Neural progenitor cell (in vitro differentiated cells): ENCODE data around the gene POLR1C. TPM values are rescaled to one million over a fixed set of nuclear protein-coding genes. Genes with fewer than 3 reads are reported as not detected.

Source experiments
- DNase-seq: peaks from one replicate; pipeline ENCODE4 v3.0.0-alpha.2; 2016; ENCODE audit warnings: low spot score
- H2AFZ ChIP-seq: fragments of 200-600 bp; sonication (generic); replicated peaks from 2 replicates; pipeline ENCODE4 v1.6.1; 2016; ENCODE audit warnings: antibody characterized with exemption
- H3F3A ChIP-seq: fragments of 200-600 bp; sonication (generic); 2 replicates; pipeline ENCODE4 v1.6.1; 2016; ENCODE audit warnings: antibody characterized with exemption, low read depth
- H3K27ac ChIP-seq: fragments of 200-600 bp; sonication (generic); 2 replicates; pipeline ENCODE4 v1.5.1; 2016; ENCODE audit warnings: mild to moderate bottlenecking
- H3K27me3 ChIP-seq: fragments of 200-600 bp; sonication (generic); 2 replicates; pipeline ENCODE4 v1.6.1; 2016; ENCODE audit warnings: mild to moderate bottlenecking, moderate library complexity
- H3K36me3 ChIP-seq: fragments of 200-600 bp; sonication (generic); 2 replicates; pipeline ENCODE4 v1.5.1; 2016
- H3K4me1 ChIP-seq: fragments of 200-600 bp; sonication (generic); 2 replicates; pipeline ENCODE4 v1.6.1; 2016; ENCODE audit warnings: mixed run types
- H3K4me2 ChIP-seq: fragments of 200-600 bp; sonication (generic); 2 replicates; pipeline ENCODE4 v1.6.1; 2016
- H3K4me3 ChIP-seq: fragments of 200-600 bp; sonication (generic); 2 replicates; pipeline ENCODE4 v1.5.1; 2016
- H3K79me2 ChIP-seq: fragments of 200-600 bp; sonication (generic); 2 replicates; pipeline ENCODE4 v1.6.1; 2016; ENCODE audit warnings: low read depth
- H3K9ac ChIP-seq: fragments of 200-600 bp; sonication (generic); 2 replicates; pipeline ENCODE4 v1.6.1; 2016
- H3K9me3 ChIP-seq: fragments of 200-600 bp; sonication (generic); 2 replicates; pipeline ENCODE4 v1.5.1; 2016; ENCODE audit warnings: low read depth
- H4K20me1 ChIP-seq: fragments of 200-600 bp; sonication (generic); 2 replicates; pipeline ENCODE4 v1.6.1; 2016; ENCODE audit warnings: low read depth
- H3K27ac Mint-ChIP-seq: 3 replicates; pipeline ENCODE4 v1.8.0; 2021; ENCODE audit warnings: mixed read lengths
- H3K27me3 Mint-ChIP-seq: 2 replicates; pipeline ENCODE4 v1.8.0; 2022; ENCODE audit warnings: low read depth, mild to moderate bottlenecking, inconsistent platforms, moderate library complexity, mixed read lengths; ENCODE audit not compliant: insufficient read depth
- H3K36me3 Mint-ChIP-seq: 3 replicates; pipeline ENCODE4 v1.8.0; 2021; ENCODE audit warnings: mixed read lengths
- H3K4me1 Mint-ChIP-seq: 3 replicates; pipeline ENCODE4 v1.8.0; 2021; ENCODE audit warnings: mixed read lengths
- H3K4me3 Mint-ChIP-seq: 3 replicates; pipeline ENCODE4 v1.8.0; 2021; ENCODE audit warnings: mild to moderate bottlenecking, moderate library complexity, mixed read lengths
- H3K9me3 Mint-ChIP-seq: 3 replicates; pipeline ENCODE4 v1.8.0; 2020; ENCODE audit warnings: mixed read lengths
- EZH2 ChIP-seq: fragments of 200-600 bp; sonication (generic); IDR thresholded peaks from 2 replicates; pipeline ENCODE4 v1.6.1; 2017; ENCODE audit warnings: antibody characterized with exemption, mild to moderate bottlenecking, moderate library complexity
- EZH2phosphoT487 ChIP-seq: fragments of 200-600 bp; sonication (generic); IDR thresholded peaks from 2 replicates; pipeline ENCODE4 v1.6.1; 2017; ENCODE audit warnings: antibody characterized with exemption
- small RNA-seq: library from RNA; depleted of rRNA; stranded (forward); fragments of <200 nt; gene quantifications from one replicate; pipeline ENCODE3, GENCODE V24; 2015
- total RNA-seq: library from RNA; depleted of rRNA; stranded (reverse); fragments of >200 nt; gene quantifications from 2 replicates; pipeline ENCODE4 v1.2.3, GENCODE V29; 2015; ENCODE audit warnings: low replicate concordance
- TF ChIP-seq, protein P1 (sequence below): fragments of 200-600 bp; sonication (generic); IDR thresholded peaks from 2 replicates; pipeline ENCODE4 v1.5.1; 2017; ENCODE audit warnings: antibody characterized with exemption, mild to moderate bottlenecking

The POLR1C gene
- total RNA-seq, 1 donor from 2014 or later = 24.4 TPM

DNA sequence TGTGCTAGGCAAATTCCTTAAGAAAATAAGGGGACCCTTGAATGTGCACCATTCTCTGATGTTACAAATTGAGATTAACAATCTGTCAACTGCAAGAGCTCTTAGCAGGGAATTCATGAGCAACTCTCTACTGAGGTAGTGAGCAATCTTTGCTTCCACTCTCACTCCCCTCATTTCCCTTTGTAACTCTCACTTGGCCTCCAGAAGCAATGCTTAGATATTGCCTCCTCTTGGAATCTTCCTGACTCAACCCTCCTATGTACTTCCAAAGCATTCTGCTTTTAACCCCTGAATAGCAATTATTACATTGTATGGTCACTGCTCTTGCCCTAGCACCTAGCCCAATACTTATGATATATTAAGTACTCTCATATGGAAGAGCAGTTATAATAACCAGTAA lies 42.4 kb downstream of the POLR1C start:
- Histone ChIP-seq H3K4me1 (no peaks in the 10 kb centered on the region), H3K79me2 (no peaks in the 10 kb centered on the region), H3K27ac (no peak overlapping the region), H2AFZ (no peak overlapping the region), H3K4me3 (no peak overlapping the region), H4K20me1 (no peaks in the 10 kb centered on the region), H3K9me3 (no peaks in the 10 kb centered on the region), H3K9ac (no peak overlapping the region), H3F3A (no peaks in the 10 kb centered on the region), H3K36me3 (peaks cover 37% of the 10 kb centered on the region), H3K27me3 (no peaks in the 10 kb centered on the region), H3K4me2 (no peak overlapping the region)
- H3K4me3 Mint-ChIP-seq = no peak overlapping the region
- H3K4me1 Mint-ChIP-seq = no peaks in the 10 kb centered on the region
- H3K36me3 Mint-ChIP-seq = peaks cover 18% of the 10 kb centered on the region
- H3K27ac Mint-ChIP-seq = no peak overlapping the region
- DNase-seq = no peak
- H3K9me3 Mint-ChIP-seq = no peaks in the 10 kb centered on the region
- H3K27me3 Mint-ChIP-seq = no peaks in the 10 kb centered on the region
- TF ChIP-seq EZH2phosphoT487 = no peak
- TF ChIP-seq EZH2 = no peak
- TF ChIP-seq, protein P1, sequence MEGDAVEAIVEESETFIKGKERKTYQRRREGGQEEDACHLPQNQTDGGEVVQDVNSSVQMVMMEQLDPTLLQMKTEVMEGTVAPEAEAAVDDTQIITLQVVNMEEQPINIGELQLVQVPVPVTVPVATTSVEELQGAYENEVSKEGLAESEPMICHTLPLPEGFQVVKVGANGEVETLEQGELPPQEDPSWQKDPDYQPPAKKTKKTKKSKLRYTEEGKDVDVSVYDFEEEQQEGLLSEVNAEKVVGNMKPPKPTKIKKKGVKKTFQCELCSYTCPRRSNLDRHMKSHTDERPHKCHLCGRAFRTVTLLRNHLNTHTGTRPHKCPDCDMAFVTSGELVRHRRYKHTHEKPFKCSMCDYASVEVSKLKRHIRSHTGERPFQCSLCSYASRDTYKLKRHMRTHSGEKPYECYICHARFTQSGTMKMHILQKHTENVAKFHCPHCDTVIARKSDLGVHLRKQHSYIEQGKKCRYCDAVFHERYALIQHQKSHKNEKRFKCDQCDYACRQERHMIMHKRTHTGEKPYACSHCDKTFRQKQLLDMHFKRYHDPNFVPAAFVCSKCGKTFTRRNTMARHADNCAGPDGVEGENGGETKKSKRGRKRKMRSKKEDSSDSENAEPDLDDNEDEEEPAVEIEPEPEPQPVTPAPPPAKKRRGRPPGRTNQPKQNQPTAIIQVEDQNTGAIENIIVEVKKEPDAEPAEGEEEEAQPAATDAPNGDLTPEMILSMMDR = no peak

DNA sequence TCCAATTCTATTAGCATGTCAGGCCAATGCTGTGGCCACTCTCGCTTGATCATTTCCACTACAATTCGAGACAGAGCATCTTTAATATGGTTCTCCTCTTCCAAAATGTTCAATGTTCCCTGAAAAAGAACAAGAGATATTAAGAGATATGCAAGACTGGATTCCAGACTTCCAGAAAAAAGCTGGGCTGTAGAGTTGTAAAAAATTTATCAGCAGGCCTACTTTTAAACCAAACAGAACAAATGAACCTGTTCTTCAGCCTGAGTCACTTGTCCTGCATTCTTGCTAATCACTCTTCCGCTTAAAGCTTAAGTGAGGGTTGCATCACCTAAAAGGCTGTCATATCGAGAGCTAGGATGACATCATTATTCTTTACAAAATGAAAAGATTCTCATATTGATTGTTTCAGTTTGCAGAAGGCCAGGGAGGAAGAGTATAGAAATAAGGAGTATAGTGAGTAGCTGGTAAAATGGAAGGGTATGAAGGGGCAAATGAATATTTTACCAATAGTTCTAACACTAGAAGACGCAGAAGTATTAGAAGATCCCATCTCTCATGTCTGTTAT lies 54.1 kb downstream of the POLR1C start:
- Mint-ChIP-seq H3K4me1 (peaks cover 9% of the 10 kb centered on the region), H3K27ac (no peak overlapping the region)

More for the DNA sequence above, 54.1 kb downstream of the POLR1C start:
- TF ChIP-seq EZH2 (no peak), EZH2phosphoT487 (no peak)
- TF ChIP-seq, protein P1 = no peak
- Histone ChIP-seq H3K4me3 (no peak overlapping the region), H3F3A (peaks cover 9% of the 10 kb centered on the region), H3K9me3 (no peaks in the 10 kb centered on the region), H3K27ac (no peak overlapping the region), H2AFZ (no peak overlapping the region), H3K27me3 (no peaks in the 10 kb centered on the region), H3K36me3 (peaks cover 26% of the 10 kb centered on the region), H4K20me1 (peaks cover 12% of the 10 kb centered on the region), H3K9ac (no peak overlapping the region), H3K4me2 (no peak overlapping the region), H3K79me2 (peaks cover 44% of the 10 kb centered on the region), H3K4me1 (peaks cover 10% of the 10 kb centered on the region)
- no peak overlapping the region for H3K4me3 Mint-ChIP-seq
- DNase-seq = no peak
- no peaks in the 10 kb centered on the region for H3K9me3 Mint-ChIP-seq
- peaks cover 18% of the 10 kb centered on the region for H3K36me3 Mint-ChIP-seq
- H3K27me3 Mint-ChIP-seq = no peaks in the 10 kb centered on the region

Small RNAs within 50 kb of the gene (small RNA-seq; reads per million reads assigned to genes)
- gene RF00426 = not detected
- gene RNU6-1113P = not detected

Other genes starting within 250 kb of the POLR1C start
- not detected in 2 replicates for gene SLC22A7, start 218.8 kb upstream of the POLR1C start, total RNA-seq
- gene CRIP3, start 208.3 kb upstream of the POLR1C start, total RNA-seq = 21.3 and 35.4 TPM in 2 replicates
- 17.6 TPM in 2 replicates for gene ZNF318, start 147.4 kb upstream of the POLR1C start, total RNA-seq
- gene ABCC10, start 89.5 kb upstream of the POLR1C start, total RNA-seq = 10.1 and 14.6 TPM in 2 replicates
- 1.1 TPM in 1 of 2 replicates, not detected in the other for gene DLK2, start 61.5 kb upstream of the POLR1C start, total RNA-seq
- gene TJAP1, start 39.5 kb upstream of the POLR1C start, total RNA-seq = 12.9 and 31.4 TPM in 2 replicates
- 0.37 TPM in 1 of 2 replicates, not detected in the other for gene LRRC73, start 6.7 kb upstream of the POLR1C start, total RNA-seq
- gene YIPF3, start 163 bp upstream of the POLR1C start, total RNA-seq = 102 and 117 TPM in 2 replicates
- 62.5 and 65.0 TPM in 2 replicates for gene XPO5, start 58.9 kb downstream of the POLR1C start, total RNA-seq
- 10.7 and 17.0 TPM in 2 replicates for gene POLH, start 59.1 kb downstream of the POLR1C start, total RNA-seq
- 45.5 and 77.1 TPM in 2 replicates for gene GTPBP2, start 112.2 kb downstream of the POLR1C start, total RNA-seq
- gene MAD2L1BP, start 118.8 kb downstream of the POLR1C start, total RNA-seq = 52.0 and 88.1 TPM in 2 replicates
- gene RSPH9, start 127.9 kb downstream of the POLR1C start, total RNA-seq = 0.47 and 1.4 TPM in 2 replicates
- gene MRPS18A, start 170.7 kb downstream of the POLR1C start, total RNA-seq = 34.5 and 52.7 TPM in 2 replicates